Measurements from ENCODE around the gene MINK1. TPM values are rescaled to one million over a fixed set of nuclear protein-coding genes. Genes with fewer than 3 reads are reported as not detected.

Gene MINK1
- total and polyA plus RNA-seq, 10 of the 15 experiments (the other 5 are each of a cell fraction or from before 2014, with no cell fraction given): 0.08 to 55.6 (median 15.0) TPM

GRCh38 chr17:4818276-4818675 is 14.9 kb upstream of the MINK1 start (continued):
- TF ChIP-seq E2F8 (IDR thresholded peaks at IDR 0.05; ENCODE audit: low read depth, partially characterized antibody) (no peak), SMAD1 (IDR thresholded peaks at IDR 0.05; ENCODE audit: low read depth, partially characterized antibody) (no peak), PAX8 (IDR thresholded peaks at IDR 0.05) (no peak)

GRCh38 chr17:4822835-4823234 is 10.3 kb upstream of the MINK1 start:
- CTCF ChIA-PET: interaction anchor here (1.3 kb wide), 1 partner anchor 59 kb away, joined by 4 read pairs; no protein-coding TSS in a partner anchor
- ATAC-seq (no peak), DNase-seq (ENCODE audit: low read depth, low spot score) (no peak), FAIRE-seq (no peak)
- Histone ChIP-seq H3K27me3 (replicated peaks in 1 of 2; ENCODE audit: control insufficient read depth in 2 of 2, insufficient read depth in 2 of 2, low read length in 1 of 2) (no peaks in the 10 kb centered on the region), H2AFZ (ENCODE audit: control insufficient read depth, low read depth, low read length) (no peak overlapping the region), H3K36me3 (ENCODE audit: control insufficient read depth in 2 of 2, insufficient read depth in 2 of 2, low read length in 1 of 2) (no peaks in the 10 kb centered on the region), H3K9ac (ENCODE audit: control insufficient read depth, insufficient read depth, low read length) (no peak overlapping the region), H3K79me2 (ENCODE audit: control insufficient read depth, insufficient read depth, low read length) (no peaks in the 10 kb centered on the region), H3K4me1 (ENCODE audit: control insufficient read depth, insufficient read depth, low read length) (no peaks in the 10 kb centered on the region), H4K20me1 (ENCODE audit: control insufficient read depth, insufficient read depth) (no peaks in the 10 kb centered on the region), H3K4me3 (no peak overlapping the region), H3K27ac (ENCODE audit: control insufficient read depth, insufficient read depth) (no peak overlapping the region), H3K4me2 (ENCODE audit: control insufficient read depth, insufficient read depth) (no peak overlapping the region), H3K9me3 (replicated peaks; ENCODE audit: control insufficient read depth, insufficient read depth, low read length) (no peaks in the 10 kb centered on the region)
- POLR2A ChIA-PET: no interaction called here
- no TSS peak for BruUV-seq (replicated peaks)
- in situ Hi-C loops (cut with MboI) (no loop called here), intact Hi-C loops (cut with micrococcal nuclease; ENCODE audit: unreplicated experiment) (no loop called here)
- SMC1A ChIA-PET (ENCODE audit: uncharacterized antibody, unreplicated experiment): no interaction called here
- RAD21 ChIA-PET (ENCODE audit: unreplicated experiment): no interaction called here
- no peak for TF ChIP-seq CREB1 (IDR thresholded peaks at IDR 0.05; ENCODE audit: low read depth)
- TF ChIP-seq BRCA1 (IDR thresholded peaks at IDR 0.05; ENCODE audit: low read depth, low read length): no peak
- no peak for TF ChIP-seq CHD4 (IDR thresholded peaks at IDR 0.05)
- TF ChIP-seq SREBF2 (IDR thresholded peaks at IDR 0.05; ENCODE audit: low read length): no peak
- TF ChIP-seq MEF2B (IDR thresholded peaks at IDR 0.05; ENCODE audit: partially characterized antibody, poor library complexity, severe bottlenecking): no peak
- TF ChIP-seq MYC (IDR thresholded peaks at IDR 0.05; ENCODE audit: insufficient read depth, insufficient read length, insufficient replicate concordance, low read length, severe bottlenecking): no peak
- 45% methylated on average over 3 of the region's 3 CpGs for WGBS (ENCODE audit: insufficient coverage, insufficient replicate concordance, low lambda C conversion rate, missing lambda C conversion rate)
